Stimulated activated CD4-positive, alpha-beta T cell treated with anti-CD3 and anti-CD28 coated beads, Interleukin-4, amount 100 ng/mL, for 48 hours (primary cell): ENCODE results near the gene CD99.
"Not testable (repeated sequence)": the region's sequence is repeated elsewhere in the genome, so short reads cannot be mapped to it uniquely, and the experiment has no call there.

ENCODE experiments used
- DNase-seq, 2 donors: peaks; one replicate each; pipeline ENCODE4 v3.0.0-alpha.2; 2020; ENCODE audit warnings: low read depth in 2 of 2

The CD99 gene

DNA sequence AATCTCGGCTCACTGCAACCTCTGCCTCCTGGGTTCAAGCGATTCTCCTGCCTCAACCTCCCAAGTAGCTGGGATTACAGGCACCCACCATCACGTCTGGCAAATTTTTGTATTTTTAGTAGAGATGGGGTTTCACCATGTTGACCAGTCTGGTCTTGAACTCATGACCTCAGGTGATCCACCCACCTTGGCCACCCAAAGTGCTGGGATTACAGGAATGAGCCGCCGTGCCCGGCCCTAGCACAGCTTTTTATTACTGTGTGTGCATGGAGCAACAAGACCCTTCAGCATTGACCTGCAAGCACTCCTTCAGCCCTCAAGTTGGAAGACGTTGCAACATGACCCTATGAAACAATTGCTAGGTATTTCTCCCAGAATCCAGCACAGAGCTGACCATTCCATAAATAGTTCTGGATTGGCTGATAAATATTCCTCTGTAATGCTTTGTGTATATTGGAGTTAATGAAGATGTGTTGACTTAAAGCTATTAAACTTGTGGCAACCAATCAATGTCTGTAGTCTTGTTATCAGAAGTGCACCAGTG is 15.4 kb upstream of the CD99 start:
- DNase-seq, result not testable (repeated sequence)

DNA sequence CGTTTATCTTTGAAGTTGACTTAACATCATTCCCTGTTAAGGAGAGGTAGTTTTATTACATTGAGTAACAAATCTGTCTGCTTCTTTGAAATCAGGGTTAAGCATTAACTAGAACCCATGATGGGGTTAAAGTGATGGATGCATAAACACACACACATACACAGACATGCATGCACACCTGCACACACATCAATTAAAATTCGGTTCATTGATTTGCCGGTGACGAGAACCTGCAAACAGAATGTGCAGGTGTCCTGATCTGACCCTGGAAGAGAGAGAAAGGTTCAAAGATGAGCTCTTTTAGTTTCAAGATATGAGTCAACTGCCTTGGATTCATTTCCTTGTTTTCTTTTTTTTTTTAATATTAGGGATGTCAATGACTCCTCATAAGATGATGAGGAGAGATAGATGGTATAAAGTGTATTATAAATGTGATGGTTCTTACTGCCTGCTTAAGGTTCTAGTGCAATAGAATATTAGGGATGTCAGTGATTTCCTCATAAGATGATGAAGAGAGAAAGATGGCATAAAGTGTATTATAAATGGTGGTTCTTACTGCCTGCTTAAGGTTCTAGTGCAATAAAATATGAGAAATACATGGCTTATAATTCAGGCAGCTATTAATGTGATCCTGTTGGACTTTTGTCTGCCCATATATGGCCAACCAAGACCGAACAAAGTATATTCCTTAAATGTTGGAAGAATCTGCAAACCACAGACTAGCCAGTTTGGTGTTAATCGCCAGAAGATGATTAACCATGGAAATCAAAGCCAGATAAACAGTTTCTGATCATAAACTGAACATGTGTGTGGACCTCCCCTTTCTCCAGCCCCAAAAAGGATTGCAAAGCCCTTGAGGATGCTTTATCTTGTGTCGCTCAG is 14.1 kb upstream of the CD99 start:
- no peak for DNase-seq

DNA sequence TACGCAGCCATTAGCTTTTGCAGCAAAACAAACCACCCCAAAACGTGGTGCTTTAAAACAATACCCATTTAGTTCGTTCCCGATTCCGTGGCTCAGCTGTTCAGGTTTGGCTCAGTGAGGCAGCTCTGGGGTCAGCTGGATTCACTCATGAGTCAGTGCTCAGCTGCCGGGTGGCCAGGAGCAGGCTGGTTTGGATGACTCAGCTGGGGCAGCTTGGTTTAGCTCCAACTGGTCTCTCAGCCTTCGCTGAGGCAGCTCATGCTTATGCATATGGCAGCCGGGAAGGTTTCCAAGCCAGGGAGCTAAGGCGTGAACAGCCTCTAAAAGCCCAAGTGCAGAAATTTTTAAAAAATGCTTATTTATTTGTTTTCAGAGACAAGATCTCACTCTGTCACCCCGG is 13.3 kb upstream of the CD99 start:
- DNase-seq, result no peak

DNA sequence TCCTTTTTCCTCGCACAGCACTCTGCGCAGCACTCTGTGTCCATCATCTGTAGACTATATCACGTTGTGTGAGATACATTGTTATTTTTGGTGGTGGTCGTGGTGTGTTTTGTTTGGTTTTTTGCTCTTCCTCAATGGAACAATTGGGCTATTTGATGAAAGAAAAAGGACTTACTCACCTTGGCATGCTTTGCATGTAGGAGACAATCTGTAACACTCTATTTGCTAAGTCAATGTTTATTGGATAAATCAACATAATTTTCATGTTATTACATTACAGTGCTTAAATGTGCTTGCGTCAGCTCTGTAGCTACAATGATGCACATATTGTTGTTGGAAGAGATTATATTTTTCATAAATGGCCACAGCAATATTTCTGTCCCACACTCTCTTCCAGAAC is 12.5 kb upstream of the CD99 start:
- DNase-seq, result no peak

- DNase-seq, result no peak
Observed at GRCh38 chrX:2679534-2680485, 11.3 kb upstream of the CD99 start.

GRCh38 chrX:2680486-2681348 is 10.4 kb upstream of the CD99 start:
- no peak for DNase-seq

- no peak for DNase-seq
Observed at GRCh38 chrX:2682565-2683177, 8.4 kb upstream of the CD99 start.

GRCh38 chrX:2684256-2684655 is 6.8 kb upstream of the CD99 start:
- no peak for DNase-seq

DNA sequence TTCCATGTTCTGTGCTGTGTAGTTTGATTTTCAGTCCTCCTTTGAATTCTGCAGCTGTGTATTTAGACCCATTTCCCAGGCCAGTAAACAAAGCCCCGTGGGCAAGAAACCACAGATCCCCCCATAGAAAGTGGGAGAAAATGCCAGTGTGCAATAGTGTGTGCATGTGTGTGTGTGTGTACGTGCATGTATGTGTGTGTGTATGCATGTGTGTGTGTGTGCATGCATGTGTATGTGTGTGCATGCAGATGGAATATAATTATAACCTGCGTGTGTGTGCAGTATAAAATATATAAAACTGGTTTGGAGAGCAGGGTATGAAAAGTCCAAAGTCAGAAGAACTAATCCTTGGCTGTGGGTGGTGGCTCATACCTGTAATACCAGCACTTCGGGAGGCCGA is 5.2 kb upstream of the CD99 start:
- DNase-seq, result no peak

- no peak for DNase-seq
Observed at GRCh38 chrX:2689773-2690666, 1.1 kb upstream of the CD99 start.

DNA sequence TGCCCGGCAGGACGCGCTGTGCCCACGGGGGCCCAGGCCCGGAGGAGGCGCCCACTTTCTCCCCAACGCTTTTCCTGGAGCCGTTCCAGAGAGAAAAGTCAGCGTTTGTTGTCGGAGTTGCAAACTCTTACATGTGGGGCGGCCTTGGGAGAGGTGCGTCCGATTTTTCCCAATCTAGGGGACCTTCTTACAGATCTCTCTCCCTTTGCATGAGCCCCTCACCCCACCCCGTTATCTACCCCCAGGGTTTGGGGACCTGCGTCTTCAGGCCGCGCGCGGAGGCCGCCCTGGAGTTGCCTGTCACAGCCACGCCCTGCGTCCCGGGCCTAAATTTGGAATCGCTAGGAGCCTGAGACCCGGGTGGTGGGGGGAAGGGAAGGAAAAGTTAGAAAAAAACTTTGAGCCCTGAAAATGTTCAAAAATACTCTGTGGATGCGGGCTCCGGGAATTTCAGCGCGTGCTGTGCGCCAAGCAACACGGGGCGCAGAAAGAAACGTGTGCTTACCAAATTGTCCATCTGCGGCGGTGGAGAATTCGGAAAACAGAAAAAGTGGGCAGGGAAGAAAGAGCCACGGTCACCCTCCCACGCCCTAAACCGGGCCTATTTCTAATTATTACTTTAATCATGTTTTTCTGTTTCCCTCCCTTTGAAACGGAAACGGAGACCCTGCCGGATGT is 587 bp downstream of the CD99 start:
- no peak for DNase-seq

GRCh38 chrX:2692221-2693112 is 1.4 kb downstream of the CD99 start:
- no peak for DNase-seq

DNA sequence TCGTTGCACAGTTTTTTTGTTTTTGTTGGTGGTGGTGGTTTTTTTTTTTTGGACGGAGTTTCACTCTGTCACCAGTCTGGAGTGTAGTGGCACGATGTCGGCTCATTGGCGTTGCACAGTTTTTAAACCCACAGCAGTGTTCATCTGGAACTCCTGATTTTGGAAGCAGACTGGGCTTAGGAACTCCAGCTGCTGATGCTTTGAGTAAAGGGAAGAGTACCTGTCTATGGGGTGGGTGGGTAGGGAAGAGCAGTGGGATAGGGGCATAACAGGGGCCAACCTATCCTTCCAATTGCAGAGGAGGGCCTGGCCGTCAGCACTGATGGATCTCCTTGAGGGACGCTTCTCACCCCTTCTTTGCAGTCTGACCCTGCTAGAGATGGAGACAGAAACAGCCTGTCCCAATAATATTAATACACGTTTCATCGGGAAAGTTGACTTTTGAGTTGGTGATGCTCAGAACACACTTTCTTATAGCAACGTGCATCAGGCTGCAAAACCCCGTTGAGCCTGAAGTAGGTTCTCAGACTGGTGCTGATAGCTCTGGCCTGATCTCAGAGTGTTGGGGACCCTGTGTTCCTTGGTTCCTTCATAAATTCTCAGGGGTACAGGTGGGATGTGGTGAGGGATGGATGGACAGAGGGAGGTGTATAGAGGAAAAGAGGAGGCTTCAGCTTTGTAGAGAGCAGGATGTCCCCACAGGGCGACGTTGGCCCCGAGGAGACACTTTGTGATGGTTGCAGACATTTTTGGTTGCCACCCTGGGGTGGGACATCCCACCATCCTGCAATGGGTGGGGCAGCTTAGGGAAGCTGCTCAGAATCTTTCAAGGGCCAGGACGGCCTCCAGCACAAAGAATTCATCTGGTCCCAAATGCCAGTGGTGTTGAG is 2.3 kb downstream of the CD99 start:
- DNase-seq, result no peak

DNA sequence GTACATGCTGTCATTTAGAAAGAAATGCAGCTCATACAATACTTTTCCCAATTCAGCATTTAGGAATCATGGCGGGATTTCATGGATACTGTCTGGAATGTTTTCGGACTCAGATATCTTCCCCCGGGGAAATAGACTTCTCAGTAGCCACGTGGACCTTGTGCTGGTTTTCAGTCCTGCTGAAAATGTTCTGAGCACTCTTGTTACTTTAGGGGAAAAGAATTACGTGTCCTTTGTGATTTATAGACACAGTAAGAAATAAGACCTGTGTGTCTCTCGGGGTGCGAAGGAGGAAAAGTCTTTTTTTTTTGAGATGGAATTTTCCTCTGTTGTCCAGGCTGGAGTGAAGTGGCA is 3.8 kb downstream of the CD99 start:
- no peak for DNase-seq

GRCh38 chrX:2696698-2697215 is 5.7 kb downstream of the CD99 start:
- no peak for DNase-seq

GRCh38 chrX:2697306-2697705 is 6.2 kb downstream of the CD99 start:
- no peak for DNase-seq

DNA sequence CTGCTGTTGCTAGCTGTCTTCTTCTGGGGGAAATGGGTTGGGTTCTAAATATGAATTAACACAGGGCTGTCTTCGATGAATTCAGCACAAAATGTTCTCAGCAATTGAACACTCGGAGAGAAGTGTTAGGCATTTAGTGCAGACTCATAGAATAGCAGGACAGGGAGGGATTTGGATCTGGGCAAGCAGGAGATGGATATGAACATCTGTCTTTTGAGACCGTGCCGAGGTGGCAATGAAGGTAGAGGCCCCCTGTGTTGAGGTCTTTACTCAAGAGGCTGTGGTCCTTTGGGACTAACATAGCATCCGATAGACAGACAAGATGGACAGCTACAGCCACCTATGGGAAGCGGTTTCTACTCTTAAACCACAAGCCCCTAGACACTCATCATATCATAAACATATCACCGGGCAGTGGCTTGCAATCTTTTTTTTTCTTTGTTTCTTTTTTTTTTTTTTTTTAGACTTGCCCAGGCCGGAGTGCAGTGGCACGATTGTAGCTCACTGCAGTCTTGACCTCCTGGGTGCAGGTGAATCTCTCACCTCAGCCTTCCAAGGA is 6.7 kb downstream of the CD99 start:
- no peak for DNase-seq
